Upper lobe of left lung (tissue), 6 donors: Measurements from ENCODE around the gene PNKD. TPM values are rescaled to one million over a fixed set of nuclear protein-coding genes. Genes with fewer than 3 reads are reported as not detected.

Experiments used
- ATAC-seq, 2 donors: fragments of 200-7000 bp; cut with Tn5 transposase; one replicate each; pipeline ENCODE4 v1.9.1; 2022; ENCODE audit warnings: mild to moderate bottlenecking in 2 of 2, moderate library complexity in 2 of 2; ENCODE audit not compliant: low FRiP score in 2 of 2
- DNase-seq, 2 donors: peaks; one replicate each; pipeline ENCODE4 v3.0.0-alpha.2; 2019 to 2020
- H3K27ac ChIP-seq, 4 donors: fragments of 200-600 bp; sonication (generic); one replicate each; pipeline ENCODE4 v1.5.1; 2016 to 2019
- H3K27me3 ChIP-seq, 4 donors: fragments of 200-600 bp; sonication (generic); one replicate each; pipeline ENCODE4 v1.5.1; 2017 to 2019
- H3K36me3 ChIP-seq, 4 donors: fragments of 200-600 bp; sonication (generic); one replicate each; pipeline ENCODE4 v1.5.1; 2016 to 2019
- H3K4me1 ChIP-seq, 4 donors: fragments of 200-600 bp; sonication (generic); one replicate each; pipeline ENCODE4 v1.5.1; 2018 to 2019
- H3K4me3 ChIP-seq, 4 donors: fragments of 200-600 bp; sonication (generic); one replicate each; pipeline ENCODE4 v1.5.1; 2017 to 2019; ENCODE audit warnings: mild to moderate bottlenecking in 2 of 4, moderate library complexity in 1 of 4
- H3K9me3 ChIP-seq, 4 donors: fragments of 200-600 bp; sonication (generic); one replicate each; pipeline ENCODE4 v1.5.1; 2018 to 2019
- EP300 ChIP-seq, 4 donors: sonication (generic); formaldehyde crosslinking; IDR thresholded peaks; one replicate each; pipeline ENCODE4 v1.5.1; 2017; ENCODE audit warnings: antibody characterized with exemption in 4 of 4, control low read depth in 2 of 4
- POLR2A ChIP-seq, 4 donors: fragments of 450-650 bp; IDR thresholded peaks; one replicate each; pipeline ENCODE4 v1.5.1; 2016 to 2017; ENCODE audit warnings: antibody characterized with exemption in 4 of 4, mild to moderate bottlenecking in 2 of 4
- POLR2AphosphoS5 ChIP-seq, 2 donors: sonication (generic); formaldehyde crosslinking; IDR thresholded peaks; one replicate each; pipeline ENCODE4 v1.5.1; 2017; ENCODE audit warnings: antibody characterized with exemption in 2 of 2
- WGBS, 2 donors: methylation state at CpG; one replicate each; pipeline ENCODE4 v1.1.5; 2017 to 2018; 5-methylcytosine and 5-hydroxymethylcytosine counted together
- total RNA-seq, 6 donors: library from RNA; depleted of rRNA in 4 of 6; stranded (reverse); fragments of >200 nt in 4 of 6; gene quantifications; one replicate each; pipeline versions ENCODE4 v1.1.0 to v1.2.1, GENCODE V29; 2016 to 2021
- TF ChIP-seq, protein P1 (sequence below), 6 experiments: fragments of 450-650 bp in 4 of 6; fragments of 200-600 bp in 2 of 6; sonication (generic) in 2 of 6; IDR thresholded peaks; one replicate each; pipeline ENCODE4 v1.5.1; 2016 to 2019; ENCODE audit warnings: antibody characterized with exemption in 6 of 6
- donor health status: DM: no; HTN: no; CAD: no; lungs with moderate emphysema.
- donor health status: DM: no; HTN: yes; CAD: no; lungs with severe emphysema.

Gene PNKD
- total RNA-seq, 6 donors from 2014 or later: 69.8 to 153 (median 87.2) TPM

DNA sequence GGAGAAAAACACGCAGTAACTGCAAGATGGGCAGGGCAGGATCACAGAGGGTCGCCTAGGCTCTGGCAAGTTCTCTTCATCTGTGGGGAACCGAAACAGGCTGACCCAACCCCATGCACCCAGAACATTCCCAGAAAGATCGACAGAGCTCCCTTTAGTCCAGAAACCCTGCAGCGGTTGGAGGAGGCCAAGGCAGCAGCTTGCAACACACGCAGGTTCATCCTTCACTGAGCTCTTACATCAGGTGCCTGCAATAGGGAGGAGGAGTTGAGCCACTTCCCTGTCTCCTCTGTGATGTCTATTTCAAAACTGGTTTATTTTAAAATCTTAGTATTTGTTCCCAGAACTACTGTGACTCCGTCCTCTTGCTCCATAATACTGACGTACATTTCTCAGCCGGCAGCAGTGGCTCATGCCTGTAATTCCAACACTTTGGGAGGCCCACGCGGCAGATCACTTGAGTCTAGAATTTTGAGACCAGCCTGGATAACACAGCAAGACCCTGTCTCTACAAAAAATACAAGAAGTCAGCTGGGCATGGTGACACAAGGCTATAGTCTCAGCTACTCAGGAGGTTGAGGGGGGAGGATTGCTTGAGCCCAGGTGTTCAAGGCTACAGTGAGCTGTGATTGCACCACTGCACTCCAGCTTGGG is 100.2 kb downstream of the PNKD start:
- peaks cover 0 to 4% (median 0%) of the 10 kb centered on the region in 4 donors for H3K9me3 ChIP-seq
- H3K4me3 ChIP-seq: no peak overlapping the region
- TF ChIP-seq POLR2AphosphoS5 (IDR thresholded peaks at IDR 0.05): peak; percentile 89 to 97
- peak in 2 of 4 donors; percentile 51 to 75 for TF ChIP-seq POLR2A (IDR thresholded peaks at IDR 0.05)
- TF ChIP-seq, protein P1, sequence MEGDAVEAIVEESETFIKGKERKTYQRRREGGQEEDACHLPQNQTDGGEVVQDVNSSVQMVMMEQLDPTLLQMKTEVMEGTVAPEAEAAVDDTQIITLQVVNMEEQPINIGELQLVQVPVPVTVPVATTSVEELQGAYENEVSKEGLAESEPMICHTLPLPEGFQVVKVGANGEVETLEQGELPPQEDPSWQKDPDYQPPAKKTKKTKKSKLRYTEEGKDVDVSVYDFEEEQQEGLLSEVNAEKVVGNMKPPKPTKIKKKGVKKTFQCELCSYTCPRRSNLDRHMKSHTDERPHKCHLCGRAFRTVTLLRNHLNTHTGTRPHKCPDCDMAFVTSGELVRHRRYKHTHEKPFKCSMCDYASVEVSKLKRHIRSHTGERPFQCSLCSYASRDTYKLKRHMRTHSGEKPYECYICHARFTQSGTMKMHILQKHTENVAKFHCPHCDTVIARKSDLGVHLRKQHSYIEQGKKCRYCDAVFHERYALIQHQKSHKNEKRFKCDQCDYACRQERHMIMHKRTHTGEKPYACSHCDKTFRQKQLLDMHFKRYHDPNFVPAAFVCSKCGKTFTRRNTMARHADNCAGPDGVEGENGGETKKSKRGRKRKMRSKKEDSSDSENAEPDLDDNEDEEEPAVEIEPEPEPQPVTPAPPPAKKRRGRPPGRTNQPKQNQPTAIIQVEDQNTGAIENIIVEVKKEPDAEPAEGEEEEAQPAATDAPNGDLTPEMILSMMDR (IDR thresholded peaks at IDR 0.05): no peak
- TF ChIP-seq EP300 (IDR thresholded peaks at IDR 0.05): peak; percentile 81 to 94 (median 85)
- H3K36me3 ChIP-seq: no peaks in the 10 kb centered on the region
- WGBS, 2 donors: 36 to 61% methylated on average over 8 to 11 of the region's 11 CpGs
- peak in 1 of 2 donors; percentile 90 for DNase-seq
- peak; percentile 60 to 70 for ATAC-seq
- H3K4me1 ChIP-seq: peaks cover 23 to 46% (median 34%) of the 10 kb centered on the region in 4 donors
- H3K27me3 ChIP-seq: no peaks in the 10 kb centered on the region
- H3K27ac ChIP-seq: peak overlapping the region; percentile 90 to 97 (median 94)

DNA sequence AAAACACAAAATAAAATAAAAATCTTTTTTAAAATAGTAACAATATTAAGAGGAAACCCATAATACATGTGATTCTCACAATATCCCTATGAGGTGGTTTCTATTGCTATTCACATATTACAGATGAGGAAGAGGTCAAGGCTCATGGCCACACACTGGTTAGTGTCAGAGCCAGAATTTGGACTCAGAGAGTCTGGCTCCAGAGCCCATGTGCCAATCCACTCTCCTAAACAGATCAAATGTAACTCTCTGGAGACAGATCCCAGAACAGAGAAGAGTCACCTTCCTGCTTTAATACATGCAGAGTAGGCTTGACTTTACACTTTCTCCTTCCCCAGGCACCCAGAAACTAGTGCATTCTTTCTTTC is 101.6 kb downstream of the PNKD start:
- ATAC-seq (no peak), DNase-seq (no peak)
- peak overlapping the region; percentile 88 to 97 (median 93) for H3K27ac ChIP-seq
- TF ChIP-seq POLR2AphosphoS5 (IDR thresholded peaks at IDR 0.05) (no peak), POLR2A (IDR thresholded peaks at IDR 0.05) (no peak)
- H3K4me3 ChIP-seq: no peak overlapping the region
- peaks cover 23 to 42% (median 34%) of the 10 kb centered on the region in 4 donors for H3K4me1 ChIP-seq
- no peaks in the 10 kb centered on the region for H3K27me3 ChIP-seq
- H3K36me3 ChIP-seq: no peaks in the 10 kb centered on the region
- H3K9me3 ChIP-seq: no peaks in the 10 kb centered on the region

DNA sequence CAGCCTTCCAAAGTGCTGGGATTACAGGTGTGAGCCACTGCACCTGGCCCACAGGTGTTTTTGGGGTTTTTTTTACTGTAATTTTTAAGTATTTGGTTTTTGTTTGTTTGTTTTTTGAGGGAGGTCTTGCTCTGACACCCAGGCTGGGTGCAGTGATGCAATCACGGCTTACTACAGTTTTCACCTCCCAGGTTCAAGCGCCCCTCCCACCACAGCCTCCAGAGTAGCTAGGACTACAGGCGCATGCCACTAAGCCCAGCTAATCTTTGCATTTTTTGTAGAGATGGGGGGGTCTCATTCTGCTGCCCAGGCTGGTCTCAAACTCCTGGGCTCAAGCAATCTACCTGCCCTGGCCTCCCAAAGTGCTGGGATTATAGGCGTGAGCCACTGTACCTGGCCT is 104.5 kb downstream of the PNKD start:
- ATAC-seq (no peak), DNase-seq (no peak)
- H3K27me3 ChIP-seq: no peaks in the 10 kb centered on the region
- no peak overlapping the region for H3K4me3 ChIP-seq
- 78 to 84% methylated on average over 4 of the region's 4 CpGs for WGBS, 2 donors
- no peak for TF ChIP-seq POLR2A (IDR thresholded peaks at IDR 0.05)
- no peak for TF ChIP-seq POLR2AphosphoS5 (IDR thresholded peaks at IDR 0.05)
- TF ChIP-seq EP300 (IDR thresholded peaks at IDR 0.05): no peak
- TF ChIP-seq, protein P1 (IDR thresholded peaks at IDR 0.05): no peak
- H3K36me3 ChIP-seq: no peaks in the 10 kb centered on the region
- peaks cover 7 to 14% (median 14%) of the 10 kb centered on the region in 4 donors for H3K4me1 ChIP-seq
- H3K9me3 ChIP-seq: no peaks in the 10 kb centered on the region
- H3K27ac ChIP-seq: no peak overlapping the region

DNA sequence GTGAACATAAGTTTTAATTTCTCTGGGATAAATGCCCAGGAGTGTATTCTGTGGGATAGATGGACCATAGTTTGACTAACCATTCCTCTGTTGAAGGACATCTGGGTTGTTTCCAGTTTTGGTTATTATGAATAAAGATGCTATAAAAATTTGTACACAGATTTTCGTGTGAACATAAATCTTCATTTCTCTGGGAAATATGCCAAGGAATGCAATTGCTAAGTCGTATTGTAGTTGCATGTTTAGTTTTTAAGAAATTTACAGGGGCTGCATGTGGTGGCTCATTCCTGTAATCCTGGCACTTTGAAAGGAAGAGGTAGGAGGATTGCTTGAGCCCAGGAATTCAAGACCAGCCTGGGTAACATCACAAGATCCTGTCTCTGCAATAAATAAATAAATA is 104.9 kb downstream of the PNKD start:
- Histone ChIP-seq H3K27ac (no peak overlapping the region), H3K27me3 (no peaks in the 10 kb centered on the region), H3K4me3 (no peak overlapping the region), H3K36me3 (no peaks in the 10 kb centered on the region), H3K4me1 (peaks cover 3 to 11% (median 9%) of the 10 kb centered on the region in 4 donors), H3K9me3 (no peaks in the 10 kb centered on the region)
- DNase-seq (no peak), ATAC-seq (no peak)
- TF ChIP-seq POLR2A (IDR thresholded peaks at IDR 0.05) (no peak), EP300 (IDR thresholded peaks at IDR 0.05) (no peak), POLR2AphosphoS5 (IDR thresholded peaks at IDR 0.05) (no peak)
- TF ChIP-seq, protein P1 (IDR thresholded peaks at IDR 0.05): no peak
- WGBS, 2 donors: 26% methylated on average over 2 of the region's 2 CpGs

DNA sequence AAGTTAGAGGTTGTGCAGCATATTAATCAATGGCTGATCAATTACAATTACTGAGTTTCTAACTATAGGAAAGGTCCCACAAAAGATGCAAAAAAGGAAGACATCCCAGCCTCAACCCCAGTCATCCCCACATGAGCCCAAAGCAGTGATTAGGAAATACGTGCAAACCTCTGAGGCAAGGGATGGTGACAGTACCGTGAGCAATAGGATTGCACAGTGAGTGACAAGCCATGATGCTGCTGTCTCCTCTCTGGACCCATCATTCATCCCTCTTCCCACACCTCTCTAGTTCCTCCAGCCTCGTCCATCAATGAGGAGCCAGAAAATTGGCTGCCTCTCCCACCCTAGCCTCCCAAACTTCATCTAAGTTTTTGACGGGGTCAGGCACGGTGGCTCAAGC is 107.7 kb downstream of the PNKD start:
- peak overlapping the region in 2 of 4 donors; percentile 54 to 68 for H3K27ac ChIP-seq
- H3K4me3 ChIP-seq: no peak overlapping the region
- no peaks in the 10 kb centered on the region for H3K9me3 ChIP-seq
- DNase-seq (peak in 1 of 2 donors; percentile 65), ATAC-seq (peak; percentile 34 to 63)
- no peaks in the 10 kb centered on the region for H3K4me1 ChIP-seq
- peak in 1 of 4 donors; percentile 84 for TF ChIP-seq EP300 (IDR thresholded peaks at IDR 0.05)
- TF ChIP-seq POLR2AphosphoS5 (IDR thresholded peaks at IDR 0.05): peak; percentile 81 to 90
- TF ChIP-seq, protein P1 (IDR thresholded peaks at IDR 0.05): no peak
- peak in 1 of 4 donors; percentile 41 for TF ChIP-seq POLR2A (IDR thresholded peaks at IDR 0.05)
- WGBS, 2 donors: 76 to 88% methylated on average over 5 of the region's 5 CpGs
- no peaks in the 10 kb centered on the region for H3K36me3 ChIP-seq
- no peaks in the 10 kb centered on the region for H3K27me3 ChIP-seq
